HG02759 (cell line): Measurements from ENCODE around the gene PNO1.
A peak's percentile ranks its signal among the peaks of the same experiment; 100 is the strongest.
"Not testable (repeated sequence)": the region's sequence is repeated elsewhere in the genome, so short reads cannot be mapped to it uniquely, and the experiment has no call there.

Experiments used
- ATAC-seq: cut with Tn5 transposase; IDR thresholded peaks from one replicate; pipeline ENCODE4 v1.9.1; 2021; ENCODE audit warnings: mild to moderate bottlenecking, moderate library complexity; ENCODE audit not compliant: unreplicated experiment

Gene PNO1

GRCh38 chr2:68157402-68158133, at the start of gene PNO1:
Gene PNO1 (plus strand): TSS chr2:68157888. CDS start chr2:68157935, 47 bp downstream.
- ATAC-seq: peak; percentile 95

- no peak for ATAC-seq
Observed at GRCh38 chr2:68108120-68108519, 49.6 kb upstream of the PNO1 start.

- ATAC-seq: peak; percentile 75
Observed at GRCh38 chr2:68110102-68110501, 47.6 kb upstream of the PNO1 start.

- no peak for ATAC-seq
Observed at GRCh38 chr2:68115965-68116364, 41.7 kb upstream of the PNO1 start.

GRCh38 chr2:68117922-68118321, 39.8 kb upstream of the PNO1 start:
- ATAC-seq: not testable (repeated sequence)

GRCh38 chr2:68118816-68119215, 38.9 kb upstream of the PNO1 start:
- ATAC-seq: no peak

GRCh38 chr2:68119504-68119903, 38.2 kb upstream of the PNO1 start:
- ATAC-seq: no peak

GRCh38 chr2:68121873-68122679, 35.6 kb upstream of the PNO1 start:
- no peak for ATAC-seq

GRCh38 chr2:68122680-68122964, 35.1 kb upstream of the PNO1 start:
- no peak for ATAC-seq

- ATAC-seq: no peak
Observed at GRCh38 chr2:68124321-68124720, 33.4 kb upstream of the PNO1 start.

- ATAC-seq: no peak
Observed at GRCh38 chr2:68125821-68126220, 31.9 kb upstream of the PNO1 start.

GRCh38 chr2:68126561-68126960, 31.1 kb upstream of the PNO1 start:
- no peak for ATAC-seq

- peak; percentile 90 for ATAC-seq
Observed at GRCh38 chr2:68127358-68128242, 30.1 kb upstream of the PNO1 start.

- ATAC-seq: no peak
Observed at GRCh38 chr2:68134120-68134519, 23.6 kb upstream of the PNO1 start.

GRCh38 chr2:68134554-68134953, 23.1 kb upstream of the PNO1 start:
- ATAC-seq: no peak

- no peak for ATAC-seq
Observed at GRCh38 chr2:68135448-68136320, 22.0 kb upstream of the PNO1 start.

- no peak for ATAC-seq
Observed at GRCh38 chr2:68141875-68142274, 15.8 kb upstream of the PNO1 start.

GRCh38 chr2:68151037-68151436, 6.7 kb upstream of the PNO1 start:
- no peak for ATAC-seq

GRCh38 chr2:68152681-68153347, 4.9 kb upstream of the PNO1 start:
- ATAC-seq: no peak

GRCh38 chr2:68155618-68156017, 2.1 kb upstream of the PNO1 start:
- ATAC-seq: no peak
